ENCODE data around the gene C1orf53.
"Not testable (repeated sequence)": the region's sequence is repeated elsewhere in the genome, so short reads cannot be mapped to it uniquely, and the experiment has no call there.

The C1orf53 gene

DNA sequence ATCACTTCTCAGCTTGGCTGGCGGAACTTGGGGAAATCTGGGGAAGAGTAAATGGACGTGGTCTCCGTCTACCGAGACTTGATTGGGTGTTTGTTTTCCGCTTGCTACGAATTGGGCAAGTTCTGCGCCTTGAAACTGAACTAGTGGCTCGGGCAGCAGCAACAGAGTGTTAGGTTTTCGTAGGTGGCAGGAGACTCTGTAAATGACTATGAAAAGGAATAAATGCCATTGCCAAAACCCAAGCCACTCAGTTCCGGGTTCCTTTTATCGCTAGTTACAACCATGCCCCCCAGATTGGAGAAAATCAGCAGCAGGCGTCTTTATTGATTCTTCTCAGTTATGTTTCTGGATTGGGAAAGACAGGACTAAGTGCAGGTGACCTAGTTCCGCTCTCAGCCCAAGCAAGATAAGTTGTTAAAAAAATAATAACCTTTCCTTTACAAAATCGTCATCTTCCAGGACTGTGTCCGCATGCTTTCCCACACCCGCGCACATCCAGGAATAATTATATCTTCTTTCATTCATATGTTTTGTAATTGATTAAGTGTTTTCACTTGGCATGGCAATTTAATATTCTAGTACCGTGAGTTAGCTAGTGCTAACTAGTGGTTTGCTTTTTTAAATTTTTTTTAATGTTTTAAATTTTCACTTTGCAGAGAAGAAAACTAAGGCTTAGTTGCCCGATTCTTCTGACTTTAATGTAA lies 18.1 kb downstream of the C1orf53 start:
- H3K27ac Mint-ChIP-seq, result peak overlapping the region; percentile 53
- H3K36me3 Mint-ChIP-seq (ENCODE audit: low read depth), result no peaks in the 10 kb centered on the region
- no peaks in the 10 kb centered on the region for H3K9me3 Mint-ChIP-seq
- H3K4me3 Mint-ChIP-seq, result peak overlapping the region; percentile 87
- H3K4me1 Mint-ChIP-seq (ENCODE audit: low read depth), result peaks cover 53% of the 10 kb centered on the region
- no peak for DNase-seq (ENCODE audit: low spot score)
- peaks cover 85% of the 10 kb centered on the region for H3K27me3 Mint-ChIP-seq (ENCODE audit: low read depth)

DNA sequence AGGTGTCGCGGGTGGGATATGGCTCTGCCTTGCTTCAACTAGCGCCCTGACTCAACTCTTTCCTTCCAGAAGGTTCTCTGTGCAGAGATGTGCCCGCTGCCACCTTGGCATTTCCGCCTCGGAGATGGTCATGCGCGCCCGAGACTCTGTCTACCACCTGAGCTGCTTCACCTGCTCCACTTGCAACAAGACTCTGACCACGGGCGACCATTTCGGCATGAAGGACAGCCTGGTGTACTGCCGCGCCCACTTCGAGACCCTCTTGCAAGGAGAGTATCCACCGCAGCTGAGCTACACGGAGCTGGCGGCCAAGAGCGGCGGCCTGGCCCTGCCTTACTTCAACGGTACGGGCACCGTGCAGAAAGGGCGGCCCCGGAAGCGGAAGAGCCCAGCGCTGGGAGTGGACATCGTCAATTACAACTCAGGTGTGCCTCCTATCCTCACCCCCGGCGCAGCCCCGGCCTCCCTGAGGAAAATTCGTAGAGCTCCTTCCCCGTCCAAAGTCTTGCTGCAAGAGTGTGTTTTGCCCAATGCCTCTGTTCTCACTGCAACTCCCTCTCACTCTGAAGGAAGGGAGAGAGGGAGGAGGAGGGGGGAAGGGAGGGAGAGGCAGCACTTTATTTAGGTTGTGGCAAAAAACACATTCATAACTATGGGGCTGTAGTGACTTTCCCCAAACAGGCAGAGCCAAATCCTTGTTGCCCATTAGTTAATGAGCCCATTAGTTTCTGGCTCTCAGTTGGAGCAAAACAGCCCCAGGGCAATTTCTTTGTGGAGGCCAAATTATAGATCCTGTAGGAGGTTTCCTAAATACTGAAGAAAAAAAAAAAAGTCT lies 19.0 kb downstream of the C1orf53 start:
- Mint-ChIP-seq H3K4me1 (ENCODE audit: low read depth) (peaks cover 46% of the 10 kb centered on the region), H3K27me3 (ENCODE audit: low read depth) (peaks cover 84% of the 10 kb centered on the region), H3K36me3 (ENCODE audit: low read depth) (no peaks in the 10 kb centered on the region), H3K27ac (no peak overlapping the region), H3K9me3 (no peaks in the 10 kb centered on the region), H3K4me3 (peak overlapping the region; percentile 87)
- DNase-seq (ENCODE audit: low spot score), result no peak

GRCh38 chr1:197922070-197922390 lies 19.6 kb downstream of the C1orf53 start:
- no peaks in the 10 kb centered on the region for H3K9me3 Mint-ChIP-seq
- no peak for DNase-seq (ENCODE audit: low spot score)
- no peaks in the 10 kb centered on the region for H3K36me3 Mint-ChIP-seq (ENCODE audit: low read depth)
- peaks cover 42% of the 10 kb centered on the region for H3K4me1 Mint-ChIP-seq (ENCODE audit: low read depth)
- no peak overlapping the region for H3K27ac Mint-ChIP-seq
- peaks cover 83% of the 10 kb centered on the region for H3K27me3 Mint-ChIP-seq (ENCODE audit: low read depth)
- no peak overlapping the region for H3K4me3 Mint-ChIP-seq

DNA sequence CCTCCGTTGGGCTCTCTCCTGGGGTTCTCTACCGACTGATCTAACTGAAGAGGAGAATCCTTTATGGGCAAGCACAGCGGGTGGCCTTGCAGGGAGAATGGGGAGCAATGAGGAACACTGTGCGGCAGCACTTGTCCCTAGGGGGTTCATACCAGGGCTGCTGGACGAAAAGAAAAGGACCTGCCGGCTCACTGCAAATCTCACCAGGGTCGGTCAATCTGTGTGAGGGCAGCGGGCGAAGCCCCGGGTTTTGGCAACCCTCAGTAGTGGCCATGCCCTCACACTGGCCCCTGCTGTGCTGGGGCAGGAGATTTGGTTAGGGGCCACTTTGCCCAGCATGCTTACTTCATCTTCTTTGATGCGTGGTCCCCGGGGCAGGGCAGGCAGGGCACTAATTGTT lies 20.6 kb downstream of the C1orf53 start:
- H3K27ac Mint-ChIP-seq, result no peak overlapping the region
- no peak for DNase-seq (ENCODE audit: low spot score)
- H3K36me3 Mint-ChIP-seq (ENCODE audit: low read depth), result no peaks in the 10 kb centered on the region
- no peak overlapping the region for H3K4me3 Mint-ChIP-seq
- no peaks in the 10 kb centered on the region for H3K9me3 Mint-ChIP-seq
- H3K27me3 Mint-ChIP-seq (ENCODE audit: low read depth), result peaks cover 81% of the 10 kb centered on the region
- peaks cover 31% of the 10 kb centered on the region for H3K4me1 Mint-ChIP-seq (ENCODE audit: low read depth)

- DNase-seq (ENCODE audit: low spot score), result no peak
- Mint-ChIP-seq H3K9me3 (no peaks in the 10 kb centered on the region), H3K36me3 (ENCODE audit: low read depth) (no peaks in the 10 kb centered on the region), H3K4me1 (ENCODE audit: low read depth) (peaks cover 29% of the 10 kb centered on the region), H3K4me3 (no peak overlapping the region), H3K27ac (no peak overlapping the region), H3K27me3 (ENCODE audit: low read depth) (peaks cover 77% of the 10 kb centered on the region)
These were observed 22.2 kb downstream of the C1orf53 start for GRCh38 chr1:197924516-197925123.

- Mint-ChIP-seq H3K4me3 (peak overlapping the region; percentile 79), H3K9me3 (no peaks in the 10 kb centered on the region), H3K27me3 (ENCODE audit: low read depth) (peaks cover 72% of the 10 kb centered on the region), H3K4me1 (ENCODE audit: low read depth) (peaks cover 12% of the 10 kb centered on the region), H3K27ac (no peak overlapping the region), H3K36me3 (ENCODE audit: low read depth) (no peaks in the 10 kb centered on the region)
- DNase-seq (ENCODE audit: low spot score), result no peak
These were observed 25.7 kb downstream of the C1orf53 start for GRCh38 chr1:197927908-197928665.

- H3K36me3 Mint-ChIP-seq (ENCODE audit: low read depth), result no peaks in the 10 kb centered on the region
- no peaks in the 10 kb centered on the region for H3K9me3 Mint-ChIP-seq
- no peak overlapping the region for H3K27ac Mint-ChIP-seq
- no peak for DNase-seq (ENCODE audit: low spot score)
- H3K4me1 Mint-ChIP-seq (ENCODE audit: low read depth), result peaks cover 16% of the 10 kb centered on the region
- H3K27me3 Mint-ChIP-seq (ENCODE audit: low read depth), result peaks cover 76% of the 10 kb centered on the region
- peak overlapping the region; percentile 79 for H3K4me3 Mint-ChIP-seq
These were observed 26.5 kb downstream of the C1orf53 start for GRCh38 chr1:197928849-197929336.

DNA sequence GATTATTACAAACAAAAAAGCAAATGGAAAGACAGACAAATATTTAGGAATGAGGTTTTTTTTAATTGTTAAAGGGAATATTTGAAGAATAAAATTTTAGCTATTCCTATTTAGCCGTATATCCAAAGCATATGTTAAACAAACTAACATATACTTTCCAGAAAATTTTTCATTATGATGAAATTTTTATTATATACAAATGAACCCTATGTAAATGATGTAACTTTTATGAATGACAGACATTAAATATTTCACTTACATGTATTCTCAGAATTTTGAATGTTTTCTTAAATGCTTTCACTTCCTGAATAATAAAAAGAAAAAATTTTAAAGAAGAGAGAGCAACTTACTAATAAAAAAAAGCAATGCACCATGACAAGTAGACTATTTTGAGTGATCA lies 30.6 kb downstream of the C1orf53 start:
- peaks cover 12% of the 10 kb centered on the region for H3K4me1 Mint-ChIP-seq (ENCODE audit: low read depth)
- no peak overlapping the region for H3K4me3 Mint-ChIP-seq
- no peak overlapping the region for H3K27ac Mint-ChIP-seq
- DNase-seq (ENCODE audit: low spot score), result no peak
- H3K9me3 Mint-ChIP-seq, result no peaks in the 10 kb centered on the region
- H3K27me3 Mint-ChIP-seq (ENCODE audit: low read depth), result peaks cover 68% of the 10 kb centered on the region
- H3K36me3 Mint-ChIP-seq (ENCODE audit: low read depth), result no peaks in the 10 kb centered on the region

DNA sequence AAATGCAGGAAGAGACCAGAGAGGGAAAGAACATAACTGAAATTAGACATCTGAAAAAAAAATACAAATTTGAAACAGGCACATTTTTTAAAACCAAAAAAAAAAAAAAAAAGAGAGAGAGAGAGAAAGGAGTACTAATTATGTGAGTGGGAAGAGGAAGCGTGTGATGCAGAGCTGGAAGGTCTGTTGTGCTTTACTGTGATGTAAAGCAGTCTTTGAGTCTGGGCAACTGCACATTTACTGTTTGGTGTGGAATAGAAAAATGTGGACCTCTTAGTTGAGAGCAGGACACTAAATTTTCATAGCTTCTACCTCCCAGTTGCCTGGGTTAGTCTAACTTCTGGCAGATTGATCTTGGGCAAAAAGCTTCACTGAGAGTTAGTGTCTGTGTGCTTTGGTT lies 31.2 kb downstream of the C1orf53 start:
- H3K27me3 Mint-ChIP-seq (ENCODE audit: low read depth), result peaks cover 67% of the 10 kb centered on the region
- DNase-seq (ENCODE audit: low spot score), result no peak
- H3K4me3 Mint-ChIP-seq, result no peak overlapping the region
- no peaks in the 10 kb centered on the region for H3K9me3 Mint-ChIP-seq
- no peak overlapping the region for H3K27ac Mint-ChIP-seq
- peaks cover 10% of the 10 kb centered on the region for H3K4me1 Mint-ChIP-seq (ENCODE audit: low read depth)
- no peaks in the 10 kb centered on the region for H3K36me3 Mint-ChIP-seq (ENCODE audit: low read depth)

DNA sequence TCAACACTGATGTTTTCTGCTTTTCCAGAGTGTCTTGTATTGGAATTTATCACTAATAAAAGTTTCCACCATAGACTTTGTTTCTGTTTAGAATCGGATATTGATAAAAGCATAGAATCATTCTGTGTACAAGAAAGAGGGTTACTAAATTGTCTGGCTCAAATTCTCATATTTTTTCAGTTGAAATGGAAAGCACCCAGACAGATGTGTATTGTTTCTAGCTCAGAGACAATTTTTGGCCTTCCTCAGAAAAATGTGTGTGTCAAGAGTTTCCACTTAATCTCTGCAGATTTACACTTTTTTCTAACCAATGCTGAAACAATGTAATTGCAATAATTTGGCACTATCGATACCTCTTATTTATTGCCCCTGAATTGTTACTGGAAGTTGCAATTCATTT lies 35.0 kb downstream of the C1orf53 start:
- H3K9me3 Mint-ChIP-seq, result no peaks in the 10 kb centered on the region
- peaks cover 37% of the 10 kb centered on the region for H3K27me3 Mint-ChIP-seq (ENCODE audit: low read depth)
- DNase-seq (ENCODE audit: low spot score), result no peak
- H3K36me3 Mint-ChIP-seq (ENCODE audit: low read depth), result no peaks in the 10 kb centered on the region
- peaks cover 6% of the 10 kb centered on the region for H3K4me1 Mint-ChIP-seq (ENCODE audit: low read depth)
- H3K4me3 Mint-ChIP-seq, result no peak overlapping the region
- no peak overlapping the region for H3K27ac Mint-ChIP-seq

DNA sequence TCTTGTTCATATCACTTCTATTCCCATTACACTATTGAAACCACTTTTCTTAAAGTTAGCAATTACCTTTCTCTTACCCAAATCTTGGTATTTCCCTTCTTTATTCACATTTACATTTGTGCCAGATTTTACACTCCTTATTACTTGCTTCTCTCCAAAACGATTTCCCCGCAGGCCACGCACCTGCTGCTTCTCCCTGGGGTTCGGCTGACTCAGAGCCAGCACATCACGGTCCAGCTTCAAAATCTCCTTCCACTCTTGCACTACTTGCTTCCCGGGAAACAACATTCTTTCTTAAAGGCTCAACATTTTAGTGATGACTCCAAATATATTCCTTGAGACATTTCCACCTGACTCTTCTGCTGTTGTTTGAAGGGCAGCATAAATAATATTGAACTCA lies 35.5 kb downstream of the C1orf53 start:
- H3K27me3 Mint-ChIP-seq (ENCODE audit: low read depth), result peaks cover 34% of the 10 kb centered on the region

DNA sequence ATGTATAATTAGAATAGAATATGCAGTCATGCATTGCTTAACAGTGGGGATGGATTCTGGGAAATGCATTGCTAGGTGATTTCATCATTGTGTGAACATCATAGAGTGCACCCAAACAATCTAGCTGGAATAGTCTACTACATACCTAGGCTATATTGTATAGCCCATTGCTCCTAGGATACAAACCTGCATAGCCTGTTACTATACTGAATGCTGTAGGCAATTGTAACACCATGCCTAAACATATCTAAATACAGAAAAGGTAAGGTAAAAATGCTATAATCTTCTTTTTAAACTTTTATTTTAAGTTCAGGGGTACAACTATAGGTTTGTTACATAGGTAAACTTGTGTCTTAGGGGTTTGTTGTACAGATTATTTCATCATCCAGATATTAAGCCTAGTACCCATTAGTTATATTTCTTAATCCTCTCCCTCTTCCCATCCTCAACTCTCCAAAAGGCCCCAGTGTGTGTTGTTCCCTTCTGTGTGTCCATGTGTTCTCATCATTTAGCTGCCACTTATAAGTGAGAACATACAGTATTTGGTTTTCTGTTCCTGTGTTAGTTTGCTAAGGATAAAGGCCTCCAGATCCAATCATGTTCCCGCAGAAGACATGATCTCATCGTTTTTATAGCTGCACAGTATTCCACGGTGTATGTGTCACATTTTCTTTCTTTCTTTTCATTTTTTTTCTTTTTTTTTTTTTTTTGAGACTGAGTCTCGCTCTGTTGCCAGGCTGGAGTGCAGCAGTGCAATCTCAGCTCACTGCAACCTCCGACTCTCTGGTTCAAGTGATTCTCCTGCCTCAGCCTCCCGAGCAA lies 36.9 kb downstream of the C1orf53 start:
- DNase-seq (ENCODE audit: low spot score); H3K9me3 Mint-ChIP-seq; H3K4me1 Mint-ChIP-seq (ENCODE audit: low read depth); H3K4me3 Mint-ChIP-seq; H3K27ac Mint-ChIP-seq; H3K36me3 Mint-ChIP-seq (ENCODE audit: low read depth): not testable (repeated sequence)
- peaks cover 23% of the 10 kb centered on the region for H3K27me3 Mint-ChIP-seq (ENCODE audit: low read depth)

More for the DNA sequence above, 35.5 kb downstream of the C1orf53 start:
- Mint-ChIP-seq H3K36me3 (ENCODE audit: low read depth) (no peaks in the 10 kb centered on the region), H3K27ac (no peak overlapping the region), H3K4me3 (no peak overlapping the region), H3K9me3 (no peaks in the 10 kb centered on the region), H3K4me1 (ENCODE audit: low read depth) (peaks cover 6% of the 10 kb centered on the region)
- no peak for DNase-seq (ENCODE audit: low spot score)

GRCh38 chr1:197942042-197942441 lies 39.6 kb downstream of the C1orf53 start:
- no peak for DNase-seq (ENCODE audit: low spot score)
- Mint-ChIP-seq H3K36me3 (ENCODE audit: low read depth) (peaks cover 2% of the 10 kb centered on the region), H3K4me3 (no peak overlapping the region), H3K4me1 (ENCODE audit: low read depth) (peaks cover 2% of the 10 kb centered on the region), H3K27me3 (ENCODE audit: low read depth) (peaks cover 13% of the 10 kb centered on the region), H3K9me3 (peaks cover 3% of the 10 kb centered on the region), H3K27ac (no peak overlapping the region)
